SK-N-SH (cell line): ENCODE data around the gene TMCC2. TPM values are rescaled to one million over a fixed set of nuclear protein-coding genes. Genes with fewer than 3 reads are reported as not detected.
"Not testable (repeated sequence)": the region's sequence is repeated elsewhere in the genome, so short reads cannot be mapped to it uniquely, and the experiment has no call there.

Experiments used
- CTCF ChIA-PET: fragments of 300-600, 350-600 bp; formaldehyde crosslinking; extraction: SDS; loops from one replicate; lab custom pipeline; 2021; lab: Yijun Ruan, JAX
- POLR2A ChIA-PET: fragments of 350-600 bp; sonication (Branson Sonifier 250); formaldehyde crosslinking; extraction: SDS; loops from one replicate; lab custom pipeline; 2020; ENCODE audit warnings: antibody characterized with exemption, inconsistent platforms; lab: Yijun Ruan, JAX
- DNase-seq: peaks from one replicate; pipeline ENCODE4 v3.0.0; 2012
- H2AFZ ChIP-seq: fragments of 200-600 bp; sonication (generic); 2 replicates; pipeline ENCODE4 v1.8.1; 2016; ENCODE audit warnings: antibody characterized with exemption, mild to moderate bottlenecking, low read depth
- H3F3A ChIP-seq: fragments of 200-600 bp; sonication (generic); replicated peaks from 2 replicates; pipeline ENCODE3; 2016; ENCODE audit warnings: antibody characterized with exemption, mild to moderate bottlenecking; ENCODE audit not compliant: insufficient read depth
- H3K27ac ChIP-seq, 2 experiments: fragments of 200-500 bp in 1 of 2; fragments of 200-600 bp in 1 of 2; sonication (Bioruptor generic) in 1 of 2; sonication (generic), shearing (Covaris generic) in 1 of 2; 2 replicates each; pipeline versions ENCODE4 v1.5.1 to v1.6.1; 2014 to 2016; ENCODE audit warnings: low read depth in 2 of 2, inconsistent platforms in 1 of 2, low read length in 1 of 2, mild to moderate bottlenecking in 1 of 2, mixed read lengths in 1 of 2
- H3K27me3 ChIP-seq: fragments of 200-600 bp; sonication (generic), shearing (Covaris generic); 2 replicates; pipeline ENCODE4 v1.6.1; 2016; ENCODE audit warnings: mixed run types; ENCODE audit not compliant: insufficient read depth
- H3K36me3 ChIP-seq, 2 experiments: fragments of 200-500 bp in 1 of 2; fragments of 200-600 bp in 1 of 2; sonication (Bioruptor generic) in 1 of 2; sonication (generic) in 1 of 2; replicated peaks in 1 of 2; 2 replicates each; pipeline versions ENCODE3 to v1.5.1; 2014 to 2016; ENCODE audit warnings: low read length in 1 of 2, mild to moderate bottlenecking in 1 of 2; ENCODE audit not compliant: insufficient read depth in 2 of 2, control insufficient read depth in 1 of 2
- H3K4me1 ChIP-seq, 2 experiments: fragments of 200-500 bp in 1 of 2; fragments of 200-600 bp in 1 of 2; sonication (Bioruptor generic) in 1 of 2; sonication (generic), shearing (Covaris generic) in 1 of 2; 2 replicates each; pipeline versions ENCODE4 v1.5.1 to v1.6.1; 2014 to 2016; ENCODE audit warnings: low read depth in 1 of 2, low read length in 1 of 2, mixed run types in 1 of 2; ENCODE audit not compliant: insufficient read depth in 2 of 2, control insufficient read depth in 1 of 2
- H3K4me2 ChIP-seq: fragments of 200-600 bp; sonication (generic), shearing (Covaris generic); 2 replicates; pipeline ENCODE4 v1.6.1; 2017; ENCODE audit warnings: mixed run types
- H3K4me3 ChIP-seq, 2 experiments: fragments of 200-500 bp in 1 of 2; fragments of 200-600 bp in 1 of 2; sonication (Bioruptor generic) in 1 of 2; sonication (generic), shearing (Covaris generic) in 1 of 2; 2 replicates each; pipeline versions ENCODE4 v1.5.1 to v1.8.1; 2014 to 2016; ENCODE audit warnings: low read depth in 2 of 2, inconsistent platforms in 1 of 2, low read length in 1 of 2, mild to moderate bottlenecking in 1 of 2, mixed read lengths in 1 of 2, moderate library complexity in 1 of 2
- H3K79me2 ChIP-seq: fragments of 200-600 bp; sonication (generic); 2 replicates; pipeline ENCODE4 v1.8.1; 2017; ENCODE audit warnings: mild to moderate bottlenecking; ENCODE audit not compliant: insufficient read depth
- H3K9ac ChIP-seq: fragments of 200-600 bp; sonication (generic); 2 replicates; pipeline ENCODE4 v1.6.1; 2017; ENCODE audit warnings: mixed run types
- H3K9me2 ChIP-seq: fragments of 200-600 bp; sonication (generic); 2 replicates; pipeline ENCODE4 v1.6.1; 2017; ENCODE audit warnings: mixed run types
- H3K9me3 ChIP-seq: fragments of 200-600 bp; sonication (generic); 2 replicates; pipeline ENCODE4 v1.6.1; 2017; ENCODE audit warnings: mixed run types, mild to moderate bottlenecking, moderate library complexity
- H4K20me1 ChIP-seq: fragments of 200-600 bp; sonication (generic); 2 replicates; pipeline ENCODE4 v1.6.1; 2017; ENCODE audit warnings: mild to moderate bottlenecking, mixed run types; ENCODE audit not compliant: insufficient read depth
- CTCF ChIP-seq: fragments of 200-600 bp; sonication (generic); IDR thresholded peaks from 2 replicates; pipeline ENCODE4 v1.6.1; 2017; ENCODE audit warnings: antibody characterized with exemption, mild to moderate bottlenecking, moderate library complexity
- EP300 ChIP-seq, 2 experiments: IDR thresholded peaks; 2 replicates each; pipeline versions ENCODE4 v1.4.0 to v1.6.1; 2012; ENCODE audit warnings: borderline replicate concordance in 1 of 2, low read depth in 1 of 2, low read length in 1 of 2
- FOSL2 ChIP-seq: IDR thresholded peaks from 2 replicates; pipeline ENCODE4 v1.4.0; 2012; ENCODE audit warnings: low read depth, mild to moderate bottlenecking, moderate library complexity, borderline replicate concordance
- FOXM1 ChIP-seq: IDR thresholded peaks from 2 replicates; pipeline ENCODE4 v1.4.0; 2012; ENCODE audit warnings: low read depth, mild to moderate bottlenecking
- GABPA ChIP-seq: IDR thresholded peaks from 2 replicates; pipeline ENCODE4 v1.4.0; 2012; ENCODE audit warnings: low read depth, mild to moderate bottlenecking
- IRF3 ChIP-seq: fragments of 150-350 bp; IDR thresholded peaks from 2 replicates; pipeline ENCODE4 v1.6.1; 2016; ENCODE audit warnings: mild to moderate bottlenecking, low read depth, low read length
- JUND ChIP-seq: IDR thresholded peaks from 2 replicates; pipeline ENCODE4 v1.4.0; 2012
- MEF2A ChIP-seq: IDR thresholded peaks from 2 replicates; pipeline ENCODE4 v1.4.0; 2012; ENCODE audit warnings: low read depth, borderline replicate concordance
- NRF1 ChIP-seq: IDR thresholded peaks from 2 replicates; pipeline ENCODE4 v1.6.1; 2012; ENCODE audit warnings: low read depth, mild to moderate bottlenecking, low read length
- POLR2AphosphoS5 ChIP-seq: IDR thresholded peaks from 2 replicates; pipeline ENCODE4 v1.6.1; 2012; ENCODE audit warnings: low read depth, low read length
- REST ChIP-seq: IDR thresholded peaks from 2 replicates; pipeline ENCODE4 v1.6.1; 2012; ENCODE audit warnings: mild to moderate bottlenecking, low read depth, low read length, moderate library complexity
- SMC3 ChIP-seq: IDR thresholded peaks from 2 replicates; pipeline ENCODE4 v1.6.1; 2012; ENCODE audit warnings: low read depth, low read length, improper control_type of control experiment
- WGBS: methylation state at CpG from one replicate; pipeline ENCODE4 v1.1.6; 2017; ENCODE audit warnings: low lambda C conversion rate; 5-methylcytosine and 5-hydroxymethylcytosine counted together
- polyA plus RNA-seq, 3 experiments: library from polyadenylated mRNA; depleted of rRNA; stranded (reverse); fragments of >200 nt; gene quantifications; 2 replicates each; pipeline ENCODE4 v1.2.3, GENCODE V29; 2012

The TMCC2 gene
- polyA plus RNA-seq, 1 of the 3 experiments (the other 2 are of a cell fraction) = 6.0 TPM

- TF ChIP-seq SMC3 (no peak), JUND (no peak), FOXM1 (no peak)
Measured at GRCh38 chr1:205276689-205277065, 48.9 kb downstream of the TMCC2 start (continued).

GRCh38 chr1:205279986-205280385, 52.2 kb downstream of the TMCC2 start:
- Histone ChIP-seq H3K9me3 (no peaks in the 10 kb centered on the region), H3F3A (peaks cover 1% of the 10 kb centered on the region), H3K27me3 (no peaks in the 10 kb centered on the region), H3K9ac (no peak overlapping the region), H3K79me2 (no peaks in the 10 kb centered on the region), H4K20me1 (no peaks in the 10 kb centered on the region), H3K36me3 (no peaks in the 10 kb centered on the region), H3K27ac (no peak overlapping the region), H3K4me2 (no peak overlapping the region), H3K9me2 (no peaks in the 10 kb centered on the region), H3K4me1 (peaks cover 7 to 10% of the 10 kb centered on the region in 2 experiments; a peak in 3 of 4 replicates), H3K4me3 (no peak overlapping the region), H2AFZ (no peak overlapping the region)
- CTCF ChIA-PET = interaction anchor here (0.7 to 38.3 kb wide), 4 partner anchors 20 to 74 kb away, joined by 3 to 1368 read pairs (median 4); partner anchors contain the start of gene NUAK2
- WGBS = 96% methylated on average over 3 of the region's 3 CpGs
- POLR2A ChIA-PET = no interaction called here
- no peak for DNase-seq
- TF ChIP-seq FOSL2 (no peak), REST (no peak), JUND (no peak), IRF3 (no peak), GABPA (no peak), POLR2AphosphoS5 (no peak), NRF1 (no peak), EP300 (IDR thresholded peaks at IDR 0.05; ENCODE audit: borderline replicate concordance in 1 of 2, low read depth in 1 of 2, low read length in 1 of 2) (no peak), MEF2A (no peak), SMC3 (no peak), CTCF (no peak)

GRCh38 chr1:205280666-205281395, 53.1 kb downstream of the TMCC2 start:
- H3F3A ChIP-seq, H4K20me1 ChIP-seq, H3K4me2 ChIP-seq, H3K4me3 ChIP-seq, H3K9me2 ChIP-seq, H3K79me2 ChIP-seq, H3K27ac ChIP-seq, H3K9ac ChIP-seq, H3K27me3 ChIP-seq, H3K9me3 ChIP-seq, DNase-seq, H3K36me3 ChIP-seq, H2AFZ ChIP-seq, POLR2A ChIA-PET: not testable (repeated sequence)
- WGBS = 96% methylated on average over 10 of the region's 10 CpGs
- peaks cover 8 to 19% of the 10 kb centered on the region in 2 experiments; a peak in 3 of 4 replicates for H3K4me1 ChIP-seq
- CTCF ChIA-PET = interaction anchor here (1.4 to 38.3 kb wide), 4 partner anchors 8 to 34 kb away, joined by 4 to 1368 read pairs (median 46); partner anchors contain the start of gene NUAK2
